GM21619 (cell line): ENCODE measurements around the gene ANKFN1.

Experiments
- ATAC-seq: cut with Tn5 transposase; IDR thresholded peaks from one replicate; pipeline ENCODE4 v1.9.1; 2021; ENCODE audit not compliant: unreplicated experiment

The ANKFN1 gene

GRCh38 chr17:56175299-56175955, 22.2 kb downstream of the ANKFN1 start:
- no peak for ATAC-seq

GRCh38 chr17:56176091-56176490, 22.8 kb downstream of the ANKFN1 start:
- no peak for ATAC-seq

GRCh38 chr17:56177361-56177760, 24.1 kb downstream of the ANKFN1 start:
- no peak for ATAC-seq

- ATAC-seq, result no peak
These were observed 24.9 kb downstream of the ANKFN1 start for GRCh38 chr17:56178203-56178602.

- ATAC-seq, result no peak
These were observed 28.8 kb downstream of the ANKFN1 start for GRCh38 chr17:56182081-56182480.

- no peak for ATAC-seq
These were observed 31.4 kb downstream of the ANKFN1 start for GRCh38 chr17:56184650-56185049.

GRCh38 chr17:56185491-56186221, 32.4 kb downstream of the ANKFN1 start:
- no peak for ATAC-seq

GRCh38 chr17:56186222-56186786, 33.0 kb downstream of the ANKFN1 start:
- no peak for ATAC-seq

- ATAC-seq, result no peak
These were observed 50.2 kb downstream of the ANKFN1 start for GRCh38 chr17:56203430-56203829.

GRCh38 chr17:56206351-56206750, 53.1 kb downstream of the ANKFN1 start:
- ATAC-seq, result no peak

GRCh38 chr17:56213031-56213430, 59.8 kb downstream of the ANKFN1 start:
- ATAC-seq, result no peak

- ATAC-seq, result no peak
These were observed 64.6 kb downstream of the ANKFN1 start for GRCh38 chr17:56217921-56218320.

- no peak for ATAC-seq
These were observed 69.0 kb downstream of the ANKFN1 start for GRCh38 chr17:56222255-56222654.

GRCh38 chr17:56230660-56231059, 77.4 kb downstream of the ANKFN1 start:
- no peak for ATAC-seq

GRCh38 chr17:56231252-56231651, 78.0 kb downstream of the ANKFN1 start:
- no peak for ATAC-seq

GRCh38 chr17:56231693-56232092, 78.4 kb downstream of the ANKFN1 start:
- ATAC-seq, result no peak

GRCh38 chr17:56244268-56244890, 91.1 kb downstream of the ANKFN1 start:
- ATAC-seq, result no peak

GRCh38 chr17:56247816-56248215, 94.5 kb downstream of the ANKFN1 start:
- no peak for ATAC-seq

- ATAC-seq, result no peak
These were observed 103.8 kb downstream of the ANKFN1 start for GRCh38 chr17:56257075-56257474.

GRCh38 chr17:56260376-56261002, 107.2 kb downstream of the ANKFN1 start:
- no peak for ATAC-seq

- no peak for ATAC-seq
These were observed 109.5 kb downstream of the ANKFN1 start for GRCh38 chr17:56262803-56263202.
